Liver (tissue), 9 donors: Measurements from ENCODE around the gene TNS3. TPM values are rescaled to one million over a fixed set of nuclear protein-coding genes. Genes with fewer than 3 reads are reported as not detected.

Experiments used
- DNase-seq: peaks from one replicate; pipeline ENCODE4 v3.0.0-alpha.2; 2017; ENCODE audit warnings: low spot score
- H3K27ac ChIP-seq, 2 donors: one replicate each; pipeline ENCODE4 v1.7.0; 2013; ENCODE audit warnings: inconsistent platforms in 2 of 2, low read length in 2 of 2, control low read depth in 1 of 2, low read depth in 1 of 2, mild to moderate bottlenecking in 1 of 2
- H3K27me3 ChIP-seq, 4 donors: one replicate each; pipeline versions ENCODE4 v1.6.1 to v1.7.0; 2013; ENCODE audit warnings: low read length in 3 of 4, inconsistent platforms in 1 of 4, mild to moderate bottlenecking in 1 of 4, moderate library complexity in 1 of 4; ENCODE audit not compliant: control insufficient read depth in 4 of 4, insufficient read depth in 4 of 4
- H3K36me3 ChIP-seq, 4 donors: one replicate each; pipeline versions ENCODE4 v1.6.1 to v1.7.0; 2013; ENCODE audit warnings: low read length in 3 of 4, mild to moderate bottlenecking in 3 of 4, low read depth in 1 of 4, moderate library complexity in 1 of 4; ENCODE audit not compliant: control insufficient read depth in 4 of 4, insufficient read depth in 3 of 4
- H3K4me1 ChIP-seq, 4 donors: one replicate each; pipeline versions ENCODE4 v1.6.1 to v1.7.0; 2013; ENCODE audit warnings: low read length in 3 of 4, mild to moderate bottlenecking in 3 of 4, moderate library complexity in 1 of 4; ENCODE audit not compliant: control insufficient read depth in 4 of 4, insufficient read depth in 4 of 4
- H3K4me3 ChIP-seq, 3 donors: one replicate each; pipeline versions ENCODE4 v1.6.1 to v1.7.0; 2013; ENCODE audit warnings: low read length in 3 of 3, control low read depth in 1 of 3, low read depth in 1 of 3, mild to moderate bottlenecking in 1 of 3
- H3K9ac ChIP-seq, 2 donors: one replicate each; pipeline ENCODE4 v1.7.0; 2013; ENCODE audit warnings: low read length in 2 of 2, mild to moderate bottlenecking in 2 of 2, moderate library complexity in 2 of 2, control low read depth in 1 of 2, low read depth in 1 of 2
- H3K9me3 ChIP-seq, 4 donors: one replicate each; pipeline versions ENCODE4 v1.6.1 to v1.7.0; 2013; ENCODE audit warnings: low read length in 3 of 4; ENCODE audit not compliant: control insufficient read depth in 4 of 4
- FOXA2 ChIP-seq: IDR thresholded peaks from 2 replicates; pipeline ENCODE4 v1.6.1; 2016; ENCODE audit warnings: antibody characterized with exemption
- JUND ChIP-seq, 2 donors: IDR thresholded peaks; 2 replicates each; pipeline ENCODE4 v1.6.1; 2016; ENCODE audit warnings: antibody characterized with exemption in 2 of 2
- NR2F2 ChIP-seq: IDR thresholded peaks from 2 replicates; pipeline ENCODE4 v1.6.1; 2016; ENCODE audit warnings: antibody characterized with exemption
- RAD21 ChIP-seq, 2 donors: IDR thresholded peaks; 2 replicates each; pipeline ENCODE4 v1.6.1; 2016; ENCODE audit warnings: antibody characterized with exemption in 2 of 2, mild to moderate bottlenecking in 2 of 2
- SP1 ChIP-seq: IDR thresholded peaks from 2 replicates; pipeline ENCODE4 v1.6.1; 2018; ENCODE audit warnings: antibody characterized with exemption, mild to moderate bottlenecking
- TAF1 ChIP-seq: conservative IDR thresholded peaks from 2 replicates; pipeline ENCODE4 v1.6.1; 2016; ENCODE audit warnings: antibody characterized with exemption, mild to moderate bottlenecking
- YY1 ChIP-seq: IDR thresholded peaks from 2 replicates; pipeline ENCODE4 v1.6.1; 2016; ENCODE audit warnings: antibody characterized with exemption, mild to moderate bottlenecking
- WGBS: extraction: QIAGEN DNeasy Blood & Tissue Kit; methylation state at CpG from one replicate; pipeline ENCODE4 v1.1.7; 2013; 5-methylcytosine and 5-hydroxymethylcytosine counted together
- polyA plus RNA-seq, 2 donors: library from polyadenylated mRNA; stranded (reverse) in 1 of 2; unstranded in 1 of 2; fragments of 200-250 nt in 1 of 2; fragments of >200 nt in 1 of 2; fragmentation: Nextera tagmentation in 1 of 2; extraction: Ambion mirVana in 1 of 2; gene quantifications; one replicate each; pipeline versions ENCODE4 v1.2.1 to v1.2.3, GENCODE V29; 2013 to 2015
- total RNA-seq, 2 donors: library from RNA; depleted of rRNA; stranded (reverse); fragments of >200 nt; gene quantifications; one replicate each; pipeline ENCODE4 v1.2.3, GENCODE V29; 2014
- TF ChIP-seq, protein P1 (sequence below): IDR thresholded peaks from 2 replicates; pipeline ENCODE4 v1.6.1; 2016; ENCODE audit warnings: antibody characterized with exemption, mild to moderate bottlenecking
- TF ChIP-seq, protein P2 (sequence below): fragments of 150-350 bp; IDR thresholded peaks from 2 replicates; pipeline ENCODE4 v1.5.1; 2017; ENCODE audit warnings: improper control_type of control experiment, low read depth, low read length; ENCODE audit not compliant: missing input control
- TF ChIP-seq, protein P3 (sequence below): IDR thresholded peaks from 2 replicates; pipeline ENCODE4 v1.6.1; 2016; ENCODE audit warnings: antibody characterized with exemption
- donor health status: healthy.
- donor health status: healthy.
- donor health status: healthy.
- donor health status: healthy.
- donor health status: healthy.

The TNS3 gene
- total and polyA plus RNA-seq, 4 donors, result 16.8 to 100 (median 29.5) TPM

DNA sequence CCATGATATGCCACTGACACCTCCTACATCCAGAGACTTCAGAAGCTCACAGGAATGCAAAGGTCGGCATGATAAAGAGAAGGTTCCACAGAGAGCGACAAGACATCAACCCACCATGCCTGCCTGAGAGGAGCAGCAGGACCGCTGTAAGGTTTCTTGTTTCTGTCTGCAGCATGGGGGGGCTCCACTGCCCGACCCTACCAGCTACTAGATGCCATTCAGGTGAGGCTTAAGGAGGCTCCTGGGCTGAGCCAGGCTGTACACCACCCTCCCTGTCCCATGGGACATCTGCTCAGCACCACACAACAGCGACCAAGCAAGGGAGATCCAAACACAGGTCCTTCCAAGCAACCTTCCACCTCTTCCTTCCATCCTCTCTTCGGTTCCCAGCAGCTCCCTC, 234.6 kb downstream of the TNS3 start:
- TF ChIP-seq SP1 (no peak), NR2F2 (no peak)
- H3K36me3 ChIP-seq, result peaks cover 14 to 58% (median 28%) of the 10 kb centered on the region in 4 donors
- 81% methylated on average over 6 of the region's 6 CpGs for WGBS
- no peaks in the 10 kb centered on the region for H3K27me3 ChIP-seq
- H3K27ac ChIP-seq, result no peak overlapping the region
- DNase-seq, result no peak
- no peak overlapping the region for H3K4me3 ChIP-seq
- H3K4me1 ChIP-seq, result no peaks in the 10 kb centered on the region
- H3K9me3 ChIP-seq, result no peaks in the 10 kb centered on the region
- H3K9ac ChIP-seq, result no peak overlapping the region

DNA sequence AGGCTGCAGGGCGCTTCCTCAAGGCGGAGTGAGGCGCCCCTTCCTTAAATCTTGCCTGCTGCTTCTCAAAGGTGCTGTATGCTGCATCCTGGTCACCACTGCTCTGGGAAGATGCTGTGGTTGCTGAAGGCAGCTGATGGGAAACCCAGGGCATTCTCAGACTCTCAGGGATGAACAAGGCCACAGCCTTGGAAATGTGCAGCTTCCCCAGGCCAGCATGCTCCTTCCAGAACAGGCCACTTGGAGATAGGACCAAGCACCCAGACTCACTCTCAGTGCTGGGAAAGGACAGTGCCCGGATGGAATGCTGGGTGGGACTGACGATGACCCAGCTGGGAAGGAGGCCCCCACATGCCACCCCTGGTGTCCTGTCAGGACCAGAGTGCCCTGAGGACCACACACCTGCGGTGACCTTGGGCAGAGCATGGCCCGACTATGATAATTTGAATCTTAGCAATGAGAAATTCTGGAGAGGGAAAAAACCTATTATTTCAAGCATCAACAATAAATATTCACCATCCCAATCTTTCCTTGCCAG, 235.5 kb downstream of the TNS3 start:
- peaks cover 14 to 63% (median 33%) of the 10 kb centered on the region in 4 donors for H3K36me3 ChIP-seq
- no peak overlapping the region for H3K9ac ChIP-seq
- TF ChIP-seq, protein P1, sequence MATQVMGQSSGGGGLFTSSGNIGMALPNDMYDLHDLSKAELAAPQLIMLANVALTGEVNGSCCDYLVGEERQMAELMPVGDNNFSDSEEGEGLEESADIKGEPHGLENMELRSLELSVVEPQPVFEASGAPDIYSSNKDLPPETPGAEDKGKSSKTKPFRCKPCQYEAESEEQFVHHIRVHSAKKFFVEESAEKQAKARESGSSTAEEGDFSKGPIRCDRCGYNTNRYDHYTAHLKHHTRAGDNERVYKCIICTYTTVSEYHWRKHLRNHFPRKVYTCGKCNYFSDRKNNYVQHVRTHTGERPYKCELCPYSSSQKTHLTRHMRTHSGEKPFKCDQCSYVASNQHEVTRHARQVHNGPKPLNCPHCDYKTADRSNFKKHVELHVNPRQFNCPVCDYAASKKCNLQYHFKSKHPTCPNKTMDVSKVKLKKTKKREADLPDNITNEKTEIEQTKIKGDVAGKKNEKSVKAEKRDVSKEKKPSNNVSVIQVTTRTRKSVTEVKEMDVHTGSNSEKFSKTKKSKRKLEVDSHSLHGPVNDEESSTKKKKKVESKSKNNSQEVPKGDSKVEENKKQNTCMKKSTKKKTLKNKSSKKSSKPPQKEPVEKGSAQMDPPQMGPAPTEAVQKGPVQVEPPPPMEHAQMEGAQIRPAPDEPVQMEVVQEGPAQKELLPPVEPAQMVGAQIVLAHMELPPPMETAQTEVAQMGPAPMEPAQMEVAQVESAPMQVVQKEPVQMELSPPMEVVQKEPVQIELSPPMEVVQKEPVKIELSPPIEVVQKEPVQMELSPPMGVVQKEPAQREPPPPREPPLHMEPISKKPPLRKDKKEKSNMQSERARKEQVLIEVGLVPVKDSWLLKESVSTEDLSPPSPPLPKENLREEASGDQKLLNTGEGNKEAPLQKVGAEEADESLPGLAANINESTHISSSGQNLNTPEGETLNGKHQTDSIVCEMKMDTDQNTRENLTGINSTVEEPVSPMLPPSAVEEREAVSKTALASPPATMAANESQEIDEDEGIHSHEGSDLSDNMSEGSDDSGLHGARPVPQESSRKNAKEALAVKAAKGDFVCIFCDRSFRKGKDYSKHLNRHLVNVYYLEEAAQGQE, result no peak
- no peak for TF ChIP-seq NR2F2
- TF ChIP-seq, protein P2, sequence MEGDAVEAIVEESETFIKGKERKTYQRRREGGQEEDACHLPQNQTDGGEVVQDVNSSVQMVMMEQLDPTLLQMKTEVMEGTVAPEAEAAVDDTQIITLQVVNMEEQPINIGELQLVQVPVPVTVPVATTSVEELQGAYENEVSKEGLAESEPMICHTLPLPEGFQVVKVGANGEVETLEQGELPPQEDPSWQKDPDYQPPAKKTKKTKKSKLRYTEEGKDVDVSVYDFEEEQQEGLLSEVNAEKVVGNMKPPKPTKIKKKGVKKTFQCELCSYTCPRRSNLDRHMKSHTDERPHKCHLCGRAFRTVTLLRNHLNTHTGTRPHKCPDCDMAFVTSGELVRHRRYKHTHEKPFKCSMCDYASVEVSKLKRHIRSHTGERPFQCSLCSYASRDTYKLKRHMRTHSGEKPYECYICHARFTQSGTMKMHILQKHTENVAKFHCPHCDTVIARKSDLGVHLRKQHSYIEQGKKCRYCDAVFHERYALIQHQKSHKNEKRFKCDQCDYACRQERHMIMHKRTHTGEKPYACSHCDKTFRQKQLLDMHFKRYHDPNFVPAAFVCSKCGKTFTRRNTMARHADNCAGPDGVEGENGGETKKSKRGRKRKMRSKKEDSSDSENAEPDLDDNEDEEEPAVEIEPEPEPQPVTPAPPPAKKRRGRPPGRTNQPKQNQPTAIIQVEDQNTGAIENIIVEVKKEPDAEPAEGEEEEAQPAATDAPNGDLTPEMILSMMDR, result no peak
- no peaks in the 10 kb centered on the region for H3K9me3 ChIP-seq
- no peak for DNase-seq
- no peaks in the 10 kb centered on the region for H3K27me3 ChIP-seq
- H3K4me3 ChIP-seq, result no peak overlapping the region
- no peak overlapping the region for H3K27ac ChIP-seq
- no peaks in the 10 kb centered on the region for H3K4me1 ChIP-seq
- WGBS, result 98% methylated on average over 7 of the region's 7 CpGs

DNA sequence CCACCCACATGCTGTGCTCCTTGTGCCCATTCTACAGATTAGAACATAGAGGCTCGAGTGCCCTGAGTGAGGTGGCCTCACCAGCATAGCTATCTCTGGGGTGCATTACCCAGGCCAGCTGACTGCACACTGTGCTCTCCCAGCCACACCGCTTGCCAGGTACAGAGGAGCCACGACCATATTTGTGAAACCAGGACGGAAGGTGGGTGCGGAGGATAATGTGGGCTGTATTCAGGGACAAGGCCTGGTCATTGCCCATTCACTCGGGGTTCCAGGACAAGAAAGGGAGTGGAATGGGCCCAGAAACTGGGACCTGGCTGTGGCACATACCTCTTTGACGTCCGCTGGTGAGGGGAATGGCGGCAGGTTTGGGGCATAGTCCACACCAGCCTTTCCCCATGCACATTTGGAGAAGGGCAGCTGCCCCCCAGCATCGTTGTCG, 236.0 kb downstream of the TNS3 start:
- 95% methylated on average over 11 of the region's 11 CpGs for WGBS
- no peaks in the 10 kb centered on the region for H3K9me3 ChIP-seq
- H3K27ac ChIP-seq, result no peak overlapping the region
- no peak overlapping the region for H3K4me3 ChIP-seq
- no peak for TF ChIP-seq FOXA2
- no peak for TF ChIP-seq SP1
- no peak for TF ChIP-seq RAD21 (IDR thresholded peaks at IDR 0.05)
- TF ChIP-seq YY1, result no peak
- TF ChIP-seq, protein P3, sequence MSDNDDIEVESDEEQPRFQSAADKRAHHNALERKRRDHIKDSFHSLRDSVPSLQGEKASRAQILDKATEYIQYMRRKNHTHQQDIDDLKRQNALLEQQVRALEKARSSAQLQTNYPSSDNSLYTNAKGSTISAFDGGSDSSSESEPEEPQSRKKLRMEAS, result no peak
- TF ChIP-seq TAF1, result no peak
- TF ChIP-seq JUND (IDR thresholded peaks at IDR 0.05), result no peak
- DNase-seq, result no peak
- H3K4me1 ChIP-seq, result no peaks in the 10 kb centered on the region
- H3K9ac ChIP-seq, result no peak overlapping the region
- H3K27me3 ChIP-seq, result no peaks in the 10 kb centered on the region
- peaks cover 14 to 67% (median 31%) of the 10 kb centered on the region in 4 donors for H3K36me3 ChIP-seq
